ENCODE data around the gene FGD3. TPM values are rescaled to one million over a fixed set of nuclear protein-coding genes. Genes with fewer than 3 reads are reported as not detected.
"Not testable (repeated sequence)": the region's sequence is repeated elsewhere in the genome, so short reads cannot be mapped to it uniquely, and the experiment has no call there.

The FGD3 gene
- total RNA-seq, result 5.8 and 6.3 TPM in 2 replicates
- polyA plus RNA-seq, result 4.1 and 6.5 TPM in 2 replicates

GRCh38 chr9:92947268-92948037 lies at the start of gene FGD3:
Gene FGD3 (plus strand): TSS chr9:92947523. CDS start chr9:92976257, 28,734 bp downstream.
- H3K4me3 ChIP-seq, result peak within 1 kb of the TSS; percentile 40
- H3K4me2 ChIP-seq, result peak within 1 kb of the TSS; percentile 90
- H3K4me1 ChIP-seq (ENCODE audit: insufficient read depth), result no peaks in the 10 kb centered on the region
- no peaks in the 10 kb centered on the region for H3K9me3 ChIP-seq (ENCODE audit: low read depth)
- no peaks in the 10 kb centered on the region for H3K79me2 ChIP-seq
- H3K27me3 ChIP-seq, result no peaks in the 10 kb centered on the region
- peak within 1 kb of the TSS; percentile 7 for H3K27ac ChIP-seq
- DNase-seq (ENCODE audit: low spot score), result peak; percentile 68
- H2AFZ ChIP-seq, result peak within 1 kb of the TSS; percentile 92
- H3K36me3 ChIP-seq (replicated peaks; ENCODE audit: insufficient read depth, low read depth), result no peaks in the 10 kb centered on the region
- no peaks in the 10 kb centered on the region for H4K20me1 ChIP-seq (ENCODE audit: insufficient read depth, poor library complexity, severe bottlenecking)
- TF ChIP-seq EZH2phosphoT487 (IDR thresholded peaks at IDR 0.05; ENCODE audit: low read depth, severe bottlenecking, unreplicated experiment) (no peak), EZH2 (IDR thresholded peaks at IDR 0.05; ENCODE audit: borderline replicate concordance) (no peak), CTCF (IDR thresholded peaks at IDR 0.05; ENCODE audit: poor library complexity) (no peak)
- no peaks in the 10 kb centered on the region for H3K9me2 ChIP-seq (replicated peaks; ENCODE audit: insufficient read depth)
- 9% methylated on average over 29 of the region's 36 CpGs for WGBS (ENCODE audit: low lambda C conversion rate, missing lambda C conversion rate)

- not testable (repeated sequence) for H3K4me3 ChIP-seq; H4K20me1 ChIP-seq (ENCODE audit: insufficient read depth, poor library complexity, severe bottlenecking); H3K4me1 ChIP-seq (ENCODE audit: insufficient read depth); H3K9me3 ChIP-seq (ENCODE audit: low read depth); DNase-seq (ENCODE audit: low spot score); H3K27ac ChIP-seq; H3K27me3 ChIP-seq; H3K9me2 ChIP-seq (replicated peaks; ENCODE audit: insufficient read depth); H3K79me2 ChIP-seq; H3K36me3 ChIP-seq (replicated peaks; ENCODE audit: insufficient read depth, low read depth)
- Histone ChIP-seq H3K4me2 (peak overlapping the region; percentile 62), H2AFZ (peak overlapping the region; percentile 45)
- 55% methylated on average over 6 of the region's 6 CpGs for WGBS (ENCODE audit: low lambda C conversion rate, missing lambda C conversion rate)
Measured at GRCh38 chr9:92905137-92905536, 42.2 kb upstream of the FGD3 start.

- Histone ChIP-seq H3K79me2 (no peaks in the 10 kb centered on the region), H3K27me3 (no peaks in the 10 kb centered on the region), H2AFZ (no peak overlapping the region), H3K4me3 (no peak overlapping the region), H3K9me2 (replicated peaks; ENCODE audit: insufficient read depth) (no peaks in the 10 kb centered on the region), H3K9me3 (ENCODE audit: low read depth) (no peaks in the 10 kb centered on the region), H3K4me1 (ENCODE audit: insufficient read depth) (no peaks in the 10 kb centered on the region), H3K4me2 (peak overlapping the region; percentile 9), H3K36me3 (replicated peaks; ENCODE audit: insufficient read depth, low read depth) (no peaks in the 10 kb centered on the region), H3K27ac (peak overlapping the region; percentile 21), H4K20me1 (ENCODE audit: insufficient read depth, poor library complexity, severe bottlenecking) (no peaks in the 10 kb centered on the region)
- TF ChIP-seq EZH2 (IDR thresholded peaks at IDR 0.05; ENCODE audit: borderline replicate concordance), result no peak
- TF ChIP-seq EZH2phosphoT487 (IDR thresholded peaks at IDR 0.05; ENCODE audit: low read depth, severe bottlenecking, unreplicated experiment), result no peak
- TF ChIP-seq CTCF (IDR thresholded peaks at IDR 0.05; ENCODE audit: poor library complexity), result no peak
- peak; percentile 25 for DNase-seq (ENCODE audit: low spot score)
- WGBS (ENCODE audit: low lambda C conversion rate, missing lambda C conversion rate), result 56% methylated on average over 11 of the region's 11 CpGs
Measured at GRCh38 chr9:92911511-92912475, 35.5 kb upstream of the FGD3 start.
